Breast epithelium (tissue), 3 donors: ENCODE measurements around the gene TEX22.

Experiments
- CTCF ChIP-seq, 3 donors: fragments of 450-650 bp; IDR thresholded peaks; one replicate each; pipeline ENCODE4 v1.5.1; 2016 to 2017; ENCODE audit warnings: antibody characterized with exemption in 3 of 3, mild to moderate bottlenecking in 3 of 3, moderate library complexity in 3 of 3
- POLR2A ChIP-seq: fragments of 450-650 bp; IDR thresholded peaks from one replicate; pipeline ENCODE4 v1.6.1; 2016; ENCODE audit warnings: antibody characterized with exemption, mild to moderate bottlenecking, moderate library complexity

GRCh38 chr14:105417690-105418121, 19.4 kb downstream of the TEX22 start:
- TF ChIP-seq POLR2A (no peak), CTCF (IDR thresholded peaks at IDR 0.05) (no peak)
